ENCODE measurements around the gene CWF19L2.

DNA sequence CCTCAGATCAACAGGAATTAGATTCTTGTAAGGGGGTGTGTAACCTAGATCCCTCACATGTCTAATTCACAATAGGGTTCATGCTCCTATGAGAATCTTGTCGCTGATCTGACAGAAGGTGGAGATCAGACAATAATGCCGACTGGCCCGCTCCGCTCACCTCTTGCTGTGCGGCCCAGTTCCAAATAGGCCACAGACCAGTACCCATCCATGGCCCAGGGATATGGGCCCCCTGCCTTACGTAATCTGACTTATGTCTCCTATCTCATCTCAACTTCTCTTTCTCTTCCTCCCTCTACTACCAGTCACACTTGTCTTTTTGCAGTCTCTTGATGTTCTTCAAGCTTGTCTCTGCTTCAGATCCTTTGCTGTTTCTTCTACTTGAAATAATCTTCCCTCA, 70.0 kb downstream of the CWF19L2 start:
- TF ChIP-seq, protein P1, sequence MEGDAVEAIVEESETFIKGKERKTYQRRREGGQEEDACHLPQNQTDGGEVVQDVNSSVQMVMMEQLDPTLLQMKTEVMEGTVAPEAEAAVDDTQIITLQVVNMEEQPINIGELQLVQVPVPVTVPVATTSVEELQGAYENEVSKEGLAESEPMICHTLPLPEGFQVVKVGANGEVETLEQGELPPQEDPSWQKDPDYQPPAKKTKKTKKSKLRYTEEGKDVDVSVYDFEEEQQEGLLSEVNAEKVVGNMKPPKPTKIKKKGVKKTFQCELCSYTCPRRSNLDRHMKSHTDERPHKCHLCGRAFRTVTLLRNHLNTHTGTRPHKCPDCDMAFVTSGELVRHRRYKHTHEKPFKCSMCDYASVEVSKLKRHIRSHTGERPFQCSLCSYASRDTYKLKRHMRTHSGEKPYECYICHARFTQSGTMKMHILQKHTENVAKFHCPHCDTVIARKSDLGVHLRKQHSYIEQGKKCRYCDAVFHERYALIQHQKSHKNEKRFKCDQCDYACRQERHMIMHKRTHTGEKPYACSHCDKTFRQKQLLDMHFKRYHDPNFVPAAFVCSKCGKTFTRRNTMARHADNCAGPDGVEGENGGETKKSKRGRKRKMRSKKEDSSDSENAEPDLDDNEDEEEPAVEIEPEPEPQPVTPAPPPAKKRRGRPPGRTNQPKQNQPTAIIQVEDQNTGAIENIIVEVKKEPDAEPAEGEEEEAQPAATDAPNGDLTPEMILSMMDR (conservative IDR thresholded peaks at IDR 0.05; ENCODE audit: low read length) = no peak
- no peak for TF ChIP-seq EZH2phosphoT487 (IDR thresholded peaks at IDR 0.05; ENCODE audit: borderline replicate concordance, low read depth, low read length)

Data from OCI-LY7 (cell line).